CD14-positive monocyte (primary cell): ENCODE data around the gene MFNG. TPM values are rescaled to one million over a fixed set of nuclear protein-coding genes. Genes with fewer than 3 reads are reported as not detected.

ENCODE experiments used
- DNase-seq, 3 donors: peaks; one replicate each; pipeline ENCODE4 v3.0.0-alpha.2; 2011 to 2022
- H2AFZ ChIP-seq: 2 replicates; pipeline ENCODE4 v1.6.0; 2012; ENCODE audit warnings: mild to moderate bottlenecking, low read depth, low read length, inconsistent platforms; ENCODE audit not compliant: insufficient read depth, poor library complexity, severe bottlenecking
- H3K27ac ChIP-seq, 2 donors: 1 replicate in 1 of 2; 2 replicates in 1 of 2; pipeline ENCODE4 v1.5.1; 2012 to 2013; ENCODE audit warnings: low read length in 2 of 2, control low read depth in 1 of 2, inconsistent platforms in 1 of 2, low read depth in 1 of 2, mild to moderate bottlenecking in 1 of 2
- H3K27me3 ChIP-seq, 2 donors: one replicate each; pipeline versions ENCODE4 v1.6.0 to v1.6.1; 2011 to 2013; ENCODE audit warnings: low read length in 2 of 2; ENCODE audit not compliant: control insufficient read depth in 2 of 2, insufficient read depth in 2 of 2
- H3K36me3 ChIP-seq, 2 donors: replicated peaks in 1 of 2; 1 replicate in 1 of 2; 2 replicates in 1 of 2; pipeline versions ENCODE4 v1.5.1 to v1.6.1; 2012 to 2013; ENCODE audit warnings: low read length in 2 of 2, control low read depth in 1 of 2, inconsistent platforms in 1 of 2, mild to moderate bottlenecking in 1 of 2; ENCODE audit not compliant: insufficient read depth in 2 of 2, control insufficient read depth in 1 of 2
- H3K4me1 ChIP-seq, 2 donors: 1 replicate in 1 of 2; 2 replicates in 1 of 2; pipeline versions ENCODE4 v1.5.1 to v1.6.1; 2012 to 2013; ENCODE audit warnings: low read length in 2 of 2, control low read depth in 1 of 2, inconsistent platforms in 1 of 2, mild to moderate bottlenecking in 1 of 2, moderate library complexity in 1 of 2; ENCODE audit not compliant: insufficient read depth in 2 of 2, control insufficient read depth in 1 of 2
- H3K4me2 ChIP-seq: replicated peaks from 2 replicates; pipeline ENCODE3; 2012; ENCODE audit warnings: low read length, moderate library complexity, mild to moderate bottlenecking; ENCODE audit not compliant: poor library complexity, severe bottlenecking; ENCODE audit errors: extremely low read depth
- H3K4me3 ChIP-seq, 3 experiments: fragments of 200-600 bp in 1 of 3; sonication (generic) in 1 of 3; replicated peaks in 1 of 3; 1 replicate in 2 of 3; 2 replicates in 1 of 3; pipeline ENCODE4 v1.5.1; 2011 to 2013; ENCODE audit warnings: low read length in 3 of 3, mild to moderate bottlenecking in 3 of 3, control low read depth in 2 of 3, low read depth in 2 of 3, inconsistent platforms in 1 of 3, moderate library complexity in 1 of 3
- H3K79me2 ChIP-seq: 2 replicates; pipeline ENCODE4 v1.6.0; 2012; ENCODE audit warnings: mild to moderate bottlenecking, control low read depth, inconsistent platforms, low read length, moderate library complexity; ENCODE audit not compliant: insufficient read depth
- H3K9ac ChIP-seq: 2 replicates; pipeline ENCODE4 v1.6.0; 2017; ENCODE audit warnings: low read length, mild to moderate bottlenecking; ENCODE audit not compliant: insufficient read depth, poor library complexity, severe bottlenecking
- H3K9me3 ChIP-seq, 2 donors: replicated peaks in 1 of 2; 1 replicate in 1 of 2; 2 replicates in 1 of 2; pipeline versions ENCODE4 v1.5.1 to v1.6.1; 2012 to 2013; ENCODE audit warnings: low read length in 2 of 2, control low read depth in 1 of 2; ENCODE audit not compliant: control insufficient read depth in 1 of 2, insufficient read depth in 1 of 2
- H4K20me1 ChIP-seq: 2 replicates; pipeline ENCODE4 v1.6.0; 2012; ENCODE audit warnings: mild to moderate bottlenecking, low read length, control low read depth, moderate library complexity; ENCODE audit not compliant: insufficient read depth
- H3K27ac Mint-ChIP-seq, 7 donors: one replicate each; pipeline ENCODE4 v1.8.0; 2020; ENCODE audit warnings: mild to moderate bottlenecking in 7 of 7, mixed read lengths in 7 of 7, moderate library complexity in 6 of 7, inconsistent platforms in 2 of 7
- H3K27me3 Mint-ChIP-seq, 3 donors: one replicate each; pipeline ENCODE4 v1.8.0; 2021 to 2022; ENCODE audit warnings: low read depth in 3 of 3, mild to moderate bottlenecking in 3 of 3, mixed read lengths in 3 of 3, moderate library complexity in 3 of 3, inconsistent platforms in 1 of 3
- H3K36me3 Mint-ChIP-seq, 2 donors: one replicate each; pipeline ENCODE4 v1.8.0; 2020; ENCODE audit warnings: mixed read lengths in 2 of 2, inconsistent platforms in 1 of 2, mild to moderate bottlenecking in 1 of 2
- H3K4me1 Mint-ChIP-seq: one replicate; pipeline ENCODE4 v1.8.0; 2020; ENCODE audit warnings: mild to moderate bottlenecking, mixed read lengths
- H3K4me3 Mint-ChIP-seq, 2 donors: one replicate each; pipeline ENCODE4 v1.8.0; 2020; ENCODE audit warnings: mild to moderate bottlenecking in 2 of 2, mixed read lengths in 2 of 2, moderate library complexity in 1 of 2
- H3K9me3 Mint-ChIP-seq, 7 donors: one replicate each; pipeline ENCODE4 v1.8.0; 2020 to 2022; ENCODE audit warnings: mixed read lengths in 7 of 7, mild to moderate bottlenecking in 6 of 7, moderate library complexity in 6 of 7, inconsistent platforms in 2 of 7
- WGBS: methylation state at CpG from one replicate; pipeline ENCODE4 v1.1.5; 2013; ENCODE audit warnings: missing lambda C conversion rate; ENCODE audit not compliant: insufficient coverage; 5-methylcytosine and 5-hydroxymethylcytosine counted together
- intact Hi-C, 2 donors: fragments of 100-400 bp; cut with micrococcal nuclease; formaldehyde crosslinking; loops; one replicate each; pipeline versions ENCODE4 v1.15.0 to v1.15.1; 2023
- polyA plus RNA-seq, 3 donors: library from polyadenylated mRNA; depleted of rRNA in 1 of 3; unstranded in 2 of 3; stranded (reverse) in 1 of 3; fragments of 300-500 nt in 2 of 3; fragments of >200 nt in 1 of 3; fragmentation: Illumina TruSeq in 2 of 3; gene quantifications; 1 replicate in 2 of 3; 2 replicates in 1 of 3; pipeline ENCODE4 v1.2.3, GENCODE V29; 2012 to 2021
- TF ChIP-seq, protein P1 (sequence below): fragments of 200-600 bp; IDR thresholded peaks from one replicate; pipeline ENCODE4 v1.8.0; 2022; ENCODE audit warnings: antibody characterized with exemption, mild to moderate bottlenecking

The MFNG gene
- polyA plus RNA-seq, 3 donors: 84.1 to 196 (median 181) TPM

DNA sequence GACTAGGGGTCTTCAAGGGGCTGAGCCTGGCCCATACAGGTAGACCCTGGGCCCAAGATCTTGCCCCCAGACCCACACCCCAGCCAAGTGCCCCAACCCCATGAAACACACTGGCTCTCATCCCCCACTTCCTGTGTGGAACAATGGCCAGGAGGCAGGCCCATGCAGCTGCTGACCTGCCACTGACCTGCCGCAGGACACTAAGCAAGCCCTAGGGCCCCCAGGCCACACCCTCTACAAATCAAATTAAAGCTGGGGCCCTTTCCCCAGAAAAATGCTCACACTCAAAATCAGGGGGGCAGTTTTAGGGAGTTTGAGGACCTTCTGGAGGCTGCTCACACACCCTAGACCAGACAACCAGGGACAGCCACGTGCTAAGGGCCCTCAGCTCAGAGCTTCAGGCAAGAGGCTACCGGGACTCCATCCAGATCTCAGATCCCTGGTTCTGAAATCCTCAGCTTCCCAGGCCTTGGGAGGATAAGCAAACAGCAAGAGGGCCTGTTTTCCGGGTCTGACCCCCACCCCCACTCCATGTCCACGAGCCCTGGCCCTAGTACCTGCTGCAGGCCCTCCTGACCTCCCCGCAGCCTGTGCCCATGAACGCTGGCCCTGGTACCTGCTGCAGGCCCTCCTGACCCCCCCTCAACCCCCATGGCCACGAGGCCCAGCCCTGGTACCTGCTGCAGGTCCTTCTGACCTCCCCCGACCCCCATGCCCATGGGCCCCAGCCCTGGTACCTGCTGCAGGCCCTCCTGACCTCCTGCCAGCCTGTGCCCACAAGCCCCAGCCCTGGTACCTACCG lies 23.1 kb upstream of the MFNG start:
- TF ChIP-seq, protein P1, sequence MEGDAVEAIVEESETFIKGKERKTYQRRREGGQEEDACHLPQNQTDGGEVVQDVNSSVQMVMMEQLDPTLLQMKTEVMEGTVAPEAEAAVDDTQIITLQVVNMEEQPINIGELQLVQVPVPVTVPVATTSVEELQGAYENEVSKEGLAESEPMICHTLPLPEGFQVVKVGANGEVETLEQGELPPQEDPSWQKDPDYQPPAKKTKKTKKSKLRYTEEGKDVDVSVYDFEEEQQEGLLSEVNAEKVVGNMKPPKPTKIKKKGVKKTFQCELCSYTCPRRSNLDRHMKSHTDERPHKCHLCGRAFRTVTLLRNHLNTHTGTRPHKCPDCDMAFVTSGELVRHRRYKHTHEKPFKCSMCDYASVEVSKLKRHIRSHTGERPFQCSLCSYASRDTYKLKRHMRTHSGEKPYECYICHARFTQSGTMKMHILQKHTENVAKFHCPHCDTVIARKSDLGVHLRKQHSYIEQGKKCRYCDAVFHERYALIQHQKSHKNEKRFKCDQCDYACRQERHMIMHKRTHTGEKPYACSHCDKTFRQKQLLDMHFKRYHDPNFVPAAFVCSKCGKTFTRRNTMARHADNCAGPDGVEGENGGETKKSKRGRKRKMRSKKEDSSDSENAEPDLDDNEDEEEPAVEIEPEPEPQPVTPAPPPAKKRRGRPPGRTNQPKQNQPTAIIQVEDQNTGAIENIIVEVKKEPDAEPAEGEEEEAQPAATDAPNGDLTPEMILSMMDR: no peak
- H3K4me2 ChIP-seq: no peak overlapping the region
- intact Hi-C loops: no loop called here

DNA sequence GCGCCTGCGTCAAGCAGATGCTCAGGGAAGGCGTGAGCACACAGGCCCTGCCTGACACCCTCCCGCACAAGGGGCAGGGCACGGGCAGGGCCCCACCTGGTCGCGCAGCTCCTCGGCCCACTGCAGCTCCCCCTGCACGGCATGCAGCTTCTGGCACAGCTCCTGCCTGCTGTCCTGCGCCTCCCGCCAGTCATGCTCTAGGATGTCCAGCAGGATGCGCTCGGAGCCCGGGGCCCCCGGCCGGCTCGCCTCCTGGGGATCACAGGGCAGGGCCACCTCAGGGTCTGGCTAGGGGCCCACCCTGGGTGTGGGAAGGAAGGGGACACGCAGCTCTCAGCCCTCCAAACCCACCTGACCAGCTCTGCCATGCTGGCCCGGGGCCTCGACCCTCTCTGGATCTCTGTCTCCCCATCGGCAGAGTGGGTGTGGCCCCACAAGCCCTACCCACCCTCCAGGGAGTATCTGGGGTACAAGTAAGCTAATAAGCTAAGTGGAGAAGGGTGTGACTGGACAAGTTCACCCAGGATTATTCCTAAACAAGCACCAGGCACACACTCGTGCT lies 22.3 kb upstream of the MFNG start:
- Mint-ChIP-seq H3K27me3 (peaks cover 5 to 18% (median 9%) of the 10 kb centered on the region in 3 donors), H3K4me3 (no peak overlapping the region), H3K36me3 (no peaks in the 10 kb centered on the region), H3K4me1 (peaks cover 2% of the 10 kb centered on the region), H3K27ac (no peak overlapping the region), H3K9me3 (no peaks in the 10 kb centered on the region)
- 100% methylated on average over 8 of the region's 22 CpGs for WGBS
- Histone ChIP-seq H3K36me3 (no peaks in the 10 kb centered on the region), H3K4me2 (no peak overlapping the region), H3K27me3 (no peaks in the 10 kb centered on the region), H3K9ac (no peak overlapping the region), H3K4me3 (no peak overlapping the region), H3K9me3 (no peaks in the 10 kb centered on the region), H3K79me2 (no peaks in the 10 kb centered on the region), H4K20me1 (no peaks in the 10 kb centered on the region), H2AFZ (no peak overlapping the region), H3K27ac (no peak overlapping the region), H3K4me1 (no peaks in the 10 kb centered on the region)
- DNase-seq: no peak
- TF ChIP-seq, protein P1: no peak
- intact Hi-C loops: no loop called here

More for the DNA sequence above, 23.1 kb upstream of the MFNG start:
- H3K36me3 ChIP-seq: no peaks in the 10 kb centered on the region
- 91% methylated on average over 5 of the region's 10 CpGs for WGBS
- H3K36me3 Mint-ChIP-seq: no peaks in the 10 kb centered on the region
- H3K4me3 Mint-ChIP-seq: no peak overlapping the region
- H3K4me3 ChIP-seq: no peak overlapping the region
- H4K20me1 ChIP-seq: no peaks in the 10 kb centered on the region
- H3K9me3 ChIP-seq: no peaks in the 10 kb centered on the region
- H3K4me1 ChIP-seq: no peaks in the 10 kb centered on the region
- H3K27ac ChIP-seq: no peak overlapping the region
- no peaks in the 10 kb centered on the region for H3K79me2 ChIP-seq
- H2AFZ ChIP-seq: no peak overlapping the region
- no peaks in the 10 kb centered on the region for H3K4me1 Mint-ChIP-seq
- no peak overlapping the region for H3K9ac ChIP-seq
- no peaks in the 10 kb centered on the region for H3K27me3 ChIP-seq
- H3K27ac Mint-ChIP-seq: no peak overlapping the region
- no peak for DNase-seq
- H3K9me3 Mint-ChIP-seq: no peaks in the 10 kb centered on the region
- peaks cover 4 to 16% (median 12%) of the 10 kb centered on the region in 3 donors for H3K27me3 Mint-ChIP-seq
